OCI-LY7 (cell line): Measurements from ENCODE around the gene HTN3. TPM values are rescaled to one million over a fixed set of nuclear protein-coding genes. Genes with fewer than 3 reads are reported as not detected.
"Not testable (repeated sequence)": the region's sequence is repeated elsewhere in the genome, so short reads cannot be mapped to it uniquely, and the experiment has no call there.

ENCODE experiments used
- BruUV-seq: library from RNA; stranded (reverse); fragments of 400-500 nt; replicated peaks from 2 replicates; lab custom pipeline; 2021; lab: Mats Ljungman, UMichigan
- CTCF ChIA-PET: fragments of 300-600 bp; sonication (Branson Sonifier 250); formaldehyde crosslinking; loops from one replicate; lab custom pipeline; 2022; ENCODE audit warnings: antibody characterized with exemption; ENCODE audit not compliant: unreplicated experiment; lab: Charles Lee
- POLR2A ChIA-PET: fragments of 300-600 bp; sonication (Branson Sonifier 250); formaldehyde crosslinking; loops from one replicate; lab custom pipeline; 2022; ENCODE audit warnings: antibody characterized with exemption; lab: Charles Lee
- DNase-seq: peaks from one replicate; pipeline ENCODE4 v3.0.0-alpha.2; 2015; ENCODE audit warnings: low spot score
- H2AFZ ChIP-seq: fragments of 200-600 bp; sonication (generic), shearing (Covaris generic); 2 replicates; pipeline ENCODE4 v1.6.1; 2014; ENCODE audit warnings: mild to moderate bottlenecking, antibody characterized with exemption, low read length, moderate library complexity
- H3K27ac ChIP-seq: fragments of 200-600 bp; sonication (generic); 2 replicates; pipeline ENCODE4 v1.5.1; 2014; ENCODE audit warnings: mixed run types, low read depth, mild to moderate bottlenecking, moderate library complexity, low read length, inconsistent platforms; ENCODE audit not compliant: poor library complexity, severe bottlenecking
- H3K36me3 ChIP-seq: fragments of 200-600 bp; sonication (generic); 2 replicates; pipeline ENCODE4 v1.6.1; 2014; ENCODE audit warnings: mild to moderate bottlenecking, antibody characterized with exemption, low read length, moderate library complexity, mixed read lengths; ENCODE audit not compliant: insufficient read depth
- H3K4me1 ChIP-seq: fragments of 200-600 bp; sonication (generic); 2 replicates; pipeline ENCODE4 v1.5.1; 2014; ENCODE audit warnings: mild to moderate bottlenecking, low read length; ENCODE audit not compliant: insufficient read depth, poor library complexity, severe bottlenecking
- H3K4me2 ChIP-seq: fragments of 200-600 bp; sonication (generic); 2 replicates; pipeline ENCODE4 v1.6.1; 2014; ENCODE audit warnings: mild to moderate bottlenecking, low read length
- H3K4me3 ChIP-seq: fragments of 200-600 bp; sonication (generic); 2 replicates; pipeline ENCODE4 v1.5.1; 2014; ENCODE audit warnings: mild to moderate bottlenecking, low read depth, low read length; ENCODE audit not compliant: poor library complexity, severe bottlenecking
- H3K79me2 ChIP-seq: fragments of 200-600 bp; sonication (generic); 2 replicates; pipeline ENCODE4 v1.6.1; 2016; ENCODE audit warnings: low read depth, mild to moderate bottlenecking, low read length, moderate library complexity, mixed read lengths; ENCODE audit not compliant: insufficient read depth
- H3K9me2 ChIP-seq: fragments of 200-600 bp; sonication (generic); 2 replicates; pipeline ENCODE4 v1.6.1; 2016; ENCODE audit warnings: mild to moderate bottlenecking, low read length, mixed read lengths; ENCODE audit not compliant: insufficient read depth
- H3K9me3 ChIP-seq: fragments of 200-600 bp; sonication (generic); 2 replicates; pipeline ENCODE4 v1.6.1; 2014; ENCODE audit warnings: mild to moderate bottlenecking, mixed run types, low read length, mixed read lengths
- H4K20me1 ChIP-seq: fragments of 200-600 bp; sonication (generic); 2 replicates; pipeline ENCODE4 v1.6.1; 2014; ENCODE audit warnings: mild to moderate bottlenecking, antibody characterized with exemption, low read length, moderate library complexity, mixed read lengths; ENCODE audit not compliant: insufficient read depth
- EZH2phosphoT487 ChIP-seq: fragments of 200-600 bp; sonication (generic); IDR thresholded peaks from 2 replicates; pipeline ENCODE4 v1.6.1; 2018; ENCODE audit warnings: low read depth, borderline replicate concordance, mild to moderate bottlenecking, mixed run types, antibody characterized with exemption, low read length, moderate library complexity, mixed read lengths
- intact Hi-C: fragments of 100-400 bp; cut with micrococcal nuclease; formaldehyde crosslinking; loops from one replicate; pipeline ENCODE4 v1.10.0; 2022; ENCODE audit not compliant: unreplicated experiment
- total RNA-seq, 2 experiments: library from RNA; depleted of rRNA in 1 of 2; stranded (reverse); fragments of >200 nt in 1 of 2; shearing (Covaris generic) in 1 of 2; gene quantifications; 2 replicates each; pipeline ENCODE4 v1.2.3, GENCODE V29; 2014 to 2022
- TF ChIP-seq, protein P1 (sequence below): fragments of 200-600 bp; sonication (generic); conservative IDR thresholded peaks from 2 replicates; pipeline ENCODE4 v1.5.1; 2014; ENCODE audit warnings: mild to moderate bottlenecking, antibody characterized with exemption, low read length, moderate library complexity, mixed read lengths

HTN3 gene
- total RNA-seq, 2 experiments from 2014 or later: not detected

DNA sequence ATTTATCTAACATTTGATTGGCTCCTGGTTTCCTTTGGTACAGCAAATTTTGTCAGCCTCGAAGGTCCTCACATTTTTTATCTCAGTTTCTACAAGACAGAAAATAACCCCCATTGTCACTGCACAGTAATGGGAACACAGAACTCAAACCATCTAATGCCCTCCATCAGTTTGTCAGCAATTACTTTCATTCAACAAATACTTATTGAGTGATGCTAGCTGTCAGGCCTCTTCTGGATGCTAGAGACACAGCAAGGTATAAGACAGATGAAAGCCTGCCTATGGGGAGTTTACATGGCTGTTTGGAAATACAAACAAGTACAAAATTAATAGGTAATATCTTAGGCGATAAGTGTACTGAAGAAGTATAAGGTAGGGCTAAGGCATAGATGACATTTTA is 5.0 kb upstream of the HTN3 start:
- H3K36me3 ChIP-seq: no peaks in the 10 kb centered on the region
- H4K20me1 ChIP-seq: no peaks in the 10 kb centered on the region
- H3K27ac ChIP-seq: no peak overlapping the region
- H3K4me3 ChIP-seq: no peak overlapping the region
- ChIA-PET CTCF (no interaction called here), POLR2A (no interaction called here)
- H2AFZ ChIP-seq: no peak overlapping the region
- H3K4me1 ChIP-seq: no peaks in the 10 kb centered on the region
- no peaks in the 10 kb centered on the region for H3K79me2 ChIP-seq
- intact Hi-C loops: no loop called here
- H3K9me3 ChIP-seq: no peaks in the 10 kb centered on the region
- DNase-seq: no peak
- no peaks in the 10 kb centered on the region for H3K9me2 ChIP-seq
- TF ChIP-seq, protein P1, sequence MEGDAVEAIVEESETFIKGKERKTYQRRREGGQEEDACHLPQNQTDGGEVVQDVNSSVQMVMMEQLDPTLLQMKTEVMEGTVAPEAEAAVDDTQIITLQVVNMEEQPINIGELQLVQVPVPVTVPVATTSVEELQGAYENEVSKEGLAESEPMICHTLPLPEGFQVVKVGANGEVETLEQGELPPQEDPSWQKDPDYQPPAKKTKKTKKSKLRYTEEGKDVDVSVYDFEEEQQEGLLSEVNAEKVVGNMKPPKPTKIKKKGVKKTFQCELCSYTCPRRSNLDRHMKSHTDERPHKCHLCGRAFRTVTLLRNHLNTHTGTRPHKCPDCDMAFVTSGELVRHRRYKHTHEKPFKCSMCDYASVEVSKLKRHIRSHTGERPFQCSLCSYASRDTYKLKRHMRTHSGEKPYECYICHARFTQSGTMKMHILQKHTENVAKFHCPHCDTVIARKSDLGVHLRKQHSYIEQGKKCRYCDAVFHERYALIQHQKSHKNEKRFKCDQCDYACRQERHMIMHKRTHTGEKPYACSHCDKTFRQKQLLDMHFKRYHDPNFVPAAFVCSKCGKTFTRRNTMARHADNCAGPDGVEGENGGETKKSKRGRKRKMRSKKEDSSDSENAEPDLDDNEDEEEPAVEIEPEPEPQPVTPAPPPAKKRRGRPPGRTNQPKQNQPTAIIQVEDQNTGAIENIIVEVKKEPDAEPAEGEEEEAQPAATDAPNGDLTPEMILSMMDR: no peak
- TF ChIP-seq EZH2phosphoT487: no peak
- BruUV-seq: no TSS peak
- no peak overlapping the region for H3K4me2 ChIP-seq

DNA sequence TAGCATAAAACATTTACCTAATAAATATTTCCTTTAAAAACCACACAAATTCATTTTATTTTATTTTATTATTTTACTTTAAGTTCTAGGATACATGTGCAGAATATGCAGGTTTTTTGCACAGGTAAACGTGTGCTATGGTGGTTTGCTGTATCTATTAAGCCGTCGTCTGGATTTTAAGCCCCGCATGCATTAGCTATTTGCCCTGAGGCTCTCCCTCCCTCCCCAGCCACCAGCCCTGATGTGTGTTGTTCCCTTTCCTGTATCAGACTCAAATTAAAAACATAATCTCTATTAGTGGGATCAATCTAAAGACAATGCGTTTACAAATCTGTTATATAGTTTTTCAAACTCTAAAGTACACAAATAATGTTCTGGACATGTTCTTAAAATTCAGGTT is 1.2 kb upstream of the HTN3 start:
- TF ChIP-seq, protein P1: no peak
- no peak for TF ChIP-seq EZH2phosphoT487
- Histone ChIP-seq H3K4me1 (no peaks in the 10 kb centered on the region), H3K4me2 (no peak overlapping the region), H2AFZ (no peak overlapping the region), H4K20me1 (no peaks in the 10 kb centered on the region), H3K4me3 (no peak overlapping the region), H3K9me2 (no peaks in the 10 kb centered on the region), H3K9me3 (no peaks in the 10 kb centered on the region), H3K36me3 (no peaks in the 10 kb centered on the region), H3K79me2 (no peaks in the 10 kb centered on the region), H3K27ac (no peak overlapping the region)
- DNase-seq: no peak
- ChIA-PET POLR2A (no interaction called here), CTCF (no interaction called here)
- intact Hi-C loops: no loop called here
- no TSS peak for BruUV-seq

DNA sequence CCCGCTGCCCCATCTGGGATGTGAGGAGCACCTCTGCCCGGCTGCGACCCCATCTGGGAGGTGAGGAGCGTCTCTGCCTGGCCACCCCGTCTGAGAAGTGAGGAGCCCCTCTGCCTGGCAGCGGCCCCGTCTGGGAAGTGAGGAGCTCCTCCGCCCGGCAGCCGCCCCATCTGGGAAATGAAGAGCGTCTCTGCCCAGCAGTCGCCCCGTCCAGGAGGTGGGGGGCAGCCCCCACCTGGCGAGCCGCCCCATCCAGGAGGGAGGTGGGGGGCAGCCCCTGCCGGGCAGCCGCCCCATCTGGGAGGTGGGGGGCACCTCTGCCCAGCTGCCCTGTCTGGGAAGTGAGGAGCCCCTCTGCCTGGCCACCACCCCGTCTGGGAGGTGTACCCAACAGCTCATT is 9.3 kb downstream of the HTN3 start:
- H3K27ac ChIP-seq, H3K36me3 ChIP-seq, H3K4me2 ChIP-seq, H3K4me3 ChIP-seq, H3K9me2 ChIP-seq, BruUV-seq, H4K20me1 ChIP-seq, CTCF ChIA-PET, H3K4me1 ChIP-seq, POLR2A ChIA-PET, H3K79me2 ChIP-seq, intact Hi-C loops, H2AFZ ChIP-seq, DNase-seq, H3K9me3 ChIP-seq: not testable (repeated sequence)

DNA sequence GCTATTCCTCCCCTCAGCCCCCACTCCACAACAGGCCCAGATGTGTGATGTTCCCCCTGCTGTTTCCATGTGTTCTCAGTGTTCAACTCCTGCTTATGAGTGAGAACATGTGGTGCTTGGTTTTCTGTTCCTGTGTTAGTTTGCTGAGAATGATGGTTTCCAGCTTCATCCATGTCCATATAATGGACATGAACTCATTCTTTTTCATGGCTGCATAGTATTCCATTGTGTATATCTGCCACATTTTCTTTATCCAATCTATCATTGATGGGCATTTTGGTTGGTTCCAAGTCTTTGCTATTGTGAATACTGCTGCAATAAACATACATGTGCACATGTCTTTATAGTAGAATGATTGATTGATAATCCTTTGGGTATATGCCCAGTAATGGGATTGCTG is 11.7 kb downstream of the HTN3 start:
- CTCF ChIA-PET, POLR2A ChIA-PET, H2AFZ ChIP-seq, H3K9me3 ChIP-seq, BruUV-seq, H3K27ac ChIP-seq, DNase-seq, H3K9me2 ChIP-seq, H4K20me1 ChIP-seq, H3K4me3 ChIP-seq, H3K79me2 ChIP-seq, H3K4me2 ChIP-seq, H3K36me3 ChIP-seq, intact Hi-C loops, H3K4me1 ChIP-seq: not testable (repeated sequence)
